Body of pancreas (tissue), 4 donors: Measurements from ENCODE around the gene TMEM255B. TPM values are rescaled to one million over a fixed set of nuclear protein-coding genes. Genes with fewer than 3 reads are reported as not detected.

Experiments
- ATAC-seq: fragments of 150-250 bp; one replicate; pipeline ENCODE4 v1.9.1; 2016
- DNase-seq, 4 donors: peaks; one replicate each; pipeline ENCODE4 v3.0.0-alpha.2; 2019
- H3K27ac ChIP-seq, 4 donors: fragments of 200-600 bp; sonication (generic); 1 replicate in 3 of 4; 2 replicates in 1 of 4; pipeline versions ENCODE4 v1.5.1 to v1.6.1; 2016 to 2019; ENCODE audit warnings: mild to moderate bottlenecking in 1 of 4, mixed read lengths in 1 of 4, moderate library complexity in 1 of 4
- H3K27me3 ChIP-seq, 2 donors: fragments of 200-600 bp; sonication (generic); one replicate each; pipeline ENCODE4 v1.6.0; 2016; ENCODE audit warnings: mild to moderate bottlenecking in 1 of 2
- H3K36me3 ChIP-seq, 2 donors: fragments of 200-600 bp; sonication (generic); replicated peaks in 1 of 2; 2 replicates each; pipeline ENCODE4 v1.5.1; 2016; ENCODE audit warnings: low read depth in 2 of 2; ENCODE audit not compliant: insufficient read depth in 1 of 2
- H3K4me1 ChIP-seq: fragments of 200-600 bp; sonication (generic); one replicate; pipeline ENCODE4 v1.6.0; 2016
- H3K4me3 ChIP-seq, 2 donors: fragments of 200-600 bp; sonication (generic); 1 replicate in 1 of 2; 2 replicates in 1 of 2; pipeline ENCODE4 v1.5.1; 2016 to 2019
- H3K9me3 ChIP-seq, 3 donors: fragments of 200-600 bp; sonication (generic); 1 replicate in 2 of 3; 2 replicates in 1 of 3; pipeline ENCODE4 v1.5.1; 2016
- CTCF ChIP-seq, 7 experiments: fragments of 450-650 bp in 4 of 7; fragments of 200-600 bp in 3 of 7; sonication (generic) in 3 of 7; IDR thresholded peaks; one replicate each; pipeline ENCODE4 v1.5.1; 2016 to 2019; ENCODE audit warnings: antibody characterized with exemption in 7 of 7
- POLR2A ChIP-seq, 3 donors: fragments of 450-650 bp; IDR thresholded peaks; one replicate each; pipeline ENCODE4 v1.6.1; 2016; ENCODE audit warnings: antibody characterized with exemption in 3 of 3, mild to moderate bottlenecking in 2 of 3
- WGBS, 2 donors: methylation state at CpG; one replicate each; pipeline ENCODE4 v1.1.5; 2017; 5-methylcytosine and 5-hydroxymethylcytosine counted together
- intact Hi-C: fragments of 100-400 bp; cut with DNase I; formaldehyde crosslinking; loops from one replicate; pipeline ENCODE4 v1.15.1; 2023
- total RNA-seq, 2 donors: library from RNA; depleted of rRNA; stranded (reverse); fragments of >200 nt; gene quantifications; one replicate each; pipeline ENCODE4 v1.1.0, GENCODE V29; 2016

Gene TMEM255B
- total RNA-seq, 2 donors from 2014 or later: 1.0 to 4.6 TPM

- 92 to 94% methylated on average over 25 to 28 of the region's 29 CpGs for WGBS, 2 donors
- intact Hi-C loops: no loop called here
- H3K27me3 ChIP-seq: no peaks in the 10 kb centered on the region
- TF ChIP-seq CTCF (IDR thresholded peaks at IDR 0.05) (no peak), POLR2A (IDR thresholded peaks at IDR 0.05) (no peak)
- no peak overlapping the region for H3K4me3 ChIP-seq
- DNase-seq (peak in 1 of 4 donors; percentile 5), ATAC-seq (no peak)
- H3K4me1 ChIP-seq: peaks cover 39% of the 10 kb centered on the region
- no peaks in the 10 kb centered on the region for H3K36me3 ChIP-seq
- no peaks in the 10 kb centered on the region for H3K9me3 ChIP-seq
- H3K27ac ChIP-seq: no peak overlapping the region
These were observed 83.5 kb downstream of the TMEM255B start for GRCh38 chr13:113842336-113843062.

- no peaks in the 10 kb centered on the region for H3K9me3 ChIP-seq
- DNase-seq (no peak), ATAC-seq (no peak)
- H3K4me1 ChIP-seq: peaks cover 33% of the 10 kb centered on the region
- no peaks in the 10 kb centered on the region for H3K27me3 ChIP-seq
- H3K27ac ChIP-seq: peak overlapping the region in 1 of 4 donors; percentile 25
- intact Hi-C loops: no loop called here
- 88% methylated on average over 25 to 28 of the region's 30 CpGs for WGBS, 2 donors
- no peaks in the 10 kb centered on the region for H3K36me3 ChIP-seq
- no peak for TF ChIP-seq CTCF (IDR thresholded peaks at IDR 0.05)
- no peak for TF ChIP-seq POLR2A (IDR thresholded peaks at IDR 0.05)
- no peak overlapping the region for H3K4me3 ChIP-seq
These were observed 84.1 kb downstream of the TMEM255B start for GRCh38 chr13:113843063-113843654.

GRCh38 chr13:113843864-113844556 lies 85.0 kb downstream of the TMEM255B start:
- TF ChIP-seq CTCF (IDR thresholded peaks at IDR 0.05) (no peak), POLR2A (IDR thresholded peaks at IDR 0.05) (no peak)
- intact Hi-C loops: no loop called here
- H3K4me1 ChIP-seq: peaks cover 31% of the 10 kb centered on the region
- ATAC-seq: no peak
- no peak overlapping the region for H3K4me3 ChIP-seq
- H3K27me3 ChIP-seq: no peaks in the 10 kb centered on the region
- peak in 2 of 4 donors; percentile 6 to 10 for DNase-seq
- WGBS, 2 donors: 77 to 84% methylated on average over 22 to 26 of the region's 26 CpGs
- no peaks in the 10 kb centered on the region for H3K9me3 ChIP-seq
- H3K36me3 ChIP-seq: no peaks in the 10 kb centered on the region
- H3K27ac ChIP-seq: peak overlapping the region in 1 of 4 donors; percentile 25

GRCh38 chr13:113845055-113845454 lies 86.0 kb downstream of the TMEM255B start:
- no peak overlapping the region for H3K27ac ChIP-seq
- no peaks in the 10 kb centered on the region for H3K36me3 ChIP-seq
- 90 to 92% methylated on average over 13 of the region's 13 CpGs for WGBS, 2 donors
- no peak overlapping the region for H3K4me3 ChIP-seq
- H3K9me3 ChIP-seq: no peaks in the 10 kb centered on the region
- intact Hi-C loops: no loop called here
- DNase-seq (no peak), ATAC-seq (no peak)
- H3K4me1 ChIP-seq: peaks cover 31% of the 10 kb centered on the region
- TF ChIP-seq POLR2A (IDR thresholded peaks at IDR 0.05) (no peak), CTCF (IDR thresholded peaks at IDR 0.05) (no peak)
- H3K27me3 ChIP-seq: no peaks in the 10 kb centered on the region
